GM23338 (cell line): ENCODE measurements around the gene ARMC9. TPM values are rescaled to one million over a fixed set of nuclear protein-coding genes. Genes with fewer than 3 reads are reported as not detected.

Experiments used
- ATAC-seq: fragments of 200-7000 bp; cut with Tn5 transposase; 3 replicates; pipeline ENCODE4 v1.9.1; 2020
- DNase-seq: peaks from one replicate; pipeline ENCODE4 v3.0.0-alpha.2; 2015; ENCODE audit warnings: low spot score
- H2AFZ ChIP-seq: fragments of 200-600 bp; sonication (generic); 2 replicates; pipeline ENCODE4 v1.8.0; 2016; ENCODE audit warnings: antibody characterized with exemption, mild to moderate bottlenecking, moderate library complexity
- H3F3A ChIP-seq: fragments of 200-600 bp; sonication (generic); replicated peaks from 2 replicates; pipeline ENCODE4 v1.8.0; 2017; ENCODE audit warnings: antibody characterized with exemption, mixed run types, low read depth
- H3K27ac ChIP-seq: fragments of 200-600 bp; sonication (generic); 2 replicates; pipeline ENCODE4 v1.6.1; 2016; ENCODE audit warnings: low read depth
- H3K27me3 ChIP-seq: fragments of 200-600 bp; sonication (generic); 2 replicates; pipeline ENCODE4 v1.8.0; 2016; ENCODE audit warnings: mild to moderate bottlenecking, mixed run types, moderate library complexity; ENCODE audit not compliant: insufficient read depth
- H3K36me3 ChIP-seq: fragments of 200-600 bp; sonication (generic); 2 replicates; pipeline ENCODE4 v1.8.0; 2016; ENCODE audit warnings: mild to moderate bottlenecking; ENCODE audit not compliant: insufficient read depth
- H3K4me1 ChIP-seq: fragments of 200-600 bp; sonication (generic); 2 replicates; pipeline ENCODE4 v1.8.0; 2016; ENCODE audit warnings: mild to moderate bottlenecking, moderate library complexity; ENCODE audit not compliant: insufficient read depth
- H3K4me2 ChIP-seq: fragments of 200-600 bp; sonication (generic); 2 replicates; pipeline ENCODE4 v1.7.1; 2017; ENCODE audit warnings: mixed run types
- H3K4me3 ChIP-seq: fragments of 200-600 bp; sonication (generic); 2 replicates; pipeline ENCODE4 v1.6.1; 2016; ENCODE audit warnings: mixed run types
- H3K79me2 ChIP-seq: fragments of 200-600 bp; sonication (generic); replicated peaks from 2 replicates; pipeline ENCODE4 v1.8.0; 2017; ENCODE audit warnings: mild to moderate bottlenecking; ENCODE audit not compliant: insufficient read depth
- H3K9me2 ChIP-seq: fragments of 200-600 bp; sonication (generic); 2 replicates; pipeline ENCODE4 v1.8.0; 2017; ENCODE audit not compliant: insufficient read depth
- H4K20me1 ChIP-seq: fragments of 200-600 bp; sonication (generic); replicated peaks from 2 replicates; pipeline ENCODE4 v1.8.0; 2017; ENCODE audit warnings: mild to moderate bottlenecking; ENCODE audit not compliant: insufficient read depth
- H3K27ac Mint-ChIP-seq: 2 replicates; pipeline ENCODE4 v1.8.0; 2020; ENCODE audit warnings: inconsistent platforms, mild to moderate bottlenecking, moderate library complexity, mixed read lengths
- H3K27me3 Mint-ChIP-seq: 3 replicates; pipeline ENCODE4 v1.8.0; 2022; ENCODE audit warnings: low read depth, mild to moderate bottlenecking, moderate library complexity, mixed read lengths, inconsistent platforms; ENCODE audit not compliant: insufficient read depth, poor library complexity
- H3K36me3 Mint-ChIP-seq: 3 replicates; pipeline ENCODE4 v1.8.0; 2021; ENCODE audit warnings: low read depth, mild to moderate bottlenecking, inconsistent platforms, moderate library complexity, mixed read lengths
- H3K4me1 Mint-ChIP-seq: 3 replicates; pipeline ENCODE4 v1.8.0; 2020; ENCODE audit warnings: mild to moderate bottlenecking, inconsistent platforms, mixed read lengths
- H3K4me3 Mint-ChIP-seq: 3 replicates; pipeline ENCODE4 v1.8.0; 2021; ENCODE audit warnings: moderate library complexity, mild to moderate bottlenecking, inconsistent platforms, mixed read lengths
- H3K9me3 Mint-ChIP-seq: 3 replicates; pipeline ENCODE4 v1.8.0; 2020; ENCODE audit warnings: moderate library complexity, mild to moderate bottlenecking, inconsistent platforms, mixed read lengths
- CREB1 ChIP-seq: fragments of 250-450 bp; sonication (Bioruptor Pico); IDR thresholded peaks from 2 replicates; pipeline ENCODE4 v1.5.0; 2020; ENCODE audit warnings: low read depth, mild to moderate bottlenecking, moderate library complexity
- CTCF ChIP-seq, 2 experiments: fragments of 200-600 bp in 1 of 2; sonication (generic) in 1 of 2; conservative IDR thresholded peaks; 2 replicates each; pipeline versions ENCODE4 v1.5.1 to v1.6.1; 2016 to 2017; ENCODE audit warnings: antibody characterized with exemption in 2 of 2, low read depth in 2 of 2, mild to moderate bottlenecking in 2 of 2, moderate library complexity in 1 of 2
- EZH2 ChIP-seq: fragments of 200-600 bp; sonication (generic); IDR thresholded peaks from one replicate; pipeline ENCODE4 v1.8.0; 2017; ENCODE audit warnings: antibody characterized with exemption, mild to moderate bottlenecking, low read depth; ENCODE audit not compliant: unreplicated experiment
- EZH2phosphoT487 ChIP-seq: fragments of 200-600 bp; sonication (generic); IDR thresholded peaks from one replicate; pipeline ENCODE4 v1.8.1; 2018; ENCODE audit warnings: antibody characterized with exemption; ENCODE audit not compliant: unreplicated experiment
- JUNB ChIP-seq: IDR thresholded peaks from one replicate; pipeline ENCODE4 v1.6.1; 2016; ENCODE audit warnings: antibody characterized with exemption; ENCODE audit not compliant: unreplicated experiment
- NANOG ChIP-seq: IDR thresholded peaks from 2 replicates; pipeline ENCODE4 v1.6.1; 2016; ENCODE audit warnings: antibody characterized with exemption, borderline replicate concordance
- POLR2AphosphoS5 ChIP-seq: IDR thresholded peaks from 2 replicates; pipeline ENCODE4 v1.6.1; 2016; ENCODE audit warnings: antibody characterized with exemption, low read depth
- REST ChIP-seq: IDR thresholded peaks from one replicate; pipeline ENCODE4 v1.6.1; 2018; ENCODE audit warnings: antibody characterized with exemption; ENCODE audit not compliant: unreplicated experiment
- STAT1 ChIP-seq: IDR thresholded peaks from one replicate; pipeline ENCODE4 v1.6.1; 2016; ENCODE audit warnings: antibody characterized with exemption; ENCODE audit not compliant: unreplicated experiment
- ZNF462 ChIP-seq: fragments of 250-450 bp; sonication (Bioruptor Pico); IDR thresholded peaks from 2 replicates; pipeline ENCODE4 v1.5.0; 2020; ENCODE audit warnings: mild to moderate bottlenecking, moderate library complexity
- polyA plus RNA-seq: library from polyadenylated mRNA; unstranded; fragments of >200 nt; fragmentation: Nextera tagmentation; extraction: Ambion mirVana; gene quantifications from 2 replicates; pipeline ENCODE4 v1.2.1, GENCODE V29; 2016
- total RNA-seq: library from RNA; depleted of rRNA; stranded (reverse); fragments of >200 nt; shearing (Covaris generic); gene quantifications from 2 replicates; pipeline ENCODE4 v1.2.3, GENCODE V29; 2014

ARMC9 gene
- total and polyA plus RNA-seq, 2 experiments from 2014 or later: 29.2 to 56.0 TPM

- Mint-ChIP-seq H3K27me3 (no peaks in the 10 kb centered on the region), H3K27ac (no peak overlapping the region), H3K9me3 (no peaks in the 10 kb centered on the region), H3K4me1 (no peaks in the 10 kb centered on the region), H3K36me3 (peaks cover 61% of the 10 kb centered on the region), H3K4me3 (no peak overlapping the region)
- DNase-seq (no peak), ATAC-seq (no peak)
- H4K20me1 ChIP-seq: no peaks in the 10 kb centered on the region
- no peaks in the 10 kb centered on the region for H3K9me2 ChIP-seq
- H3K27me3 ChIP-seq: no peaks in the 10 kb centered on the region
- no peak overlapping the region for H2AFZ ChIP-seq
- TF ChIP-seq EZH2 (no peak), CTCF (conservative IDR thresholded peaks at IDR 0.05; ENCODE audit: low read depth in 2 of 2) (no peak), STAT1 (no peak), POLR2AphosphoS5 (no peak), EZH2phosphoT487 (no peak), REST (no peak), ZNF462 (no peak), CREB1 (no peak), JUNB (no peak), NANOG (no peak)
- no peaks in the 10 kb centered on the region for H3F3A ChIP-seq
- no peak overlapping the region for H3K4me3 ChIP-seq
- no peak overlapping the region for H3K27ac ChIP-seq
- H3K4me1 ChIP-seq: no peaks in the 10 kb centered on the region
- H3K36me3 ChIP-seq: peaks cover 21% of the 10 kb centered on the region
- H3K4me2 ChIP-seq: no peak overlapping the region
- no peaks in the 10 kb centered on the region for H3K79me2 ChIP-seq
These were observed 20.9 kb downstream of the ARMC9 start for GRCh38 chr2:231219289-231219688.
